HG02943 (cell line): ENCODE results near the gene SLC25A26.

Experiments used
- ATAC-seq: cut with Tn5 transposase; IDR thresholded peaks from one replicate; pipeline ENCODE4 v1.9.1; 2021; ENCODE audit warnings: mild to moderate bottlenecking, low read depth, moderate library complexity; ENCODE audit not compliant: unreplicated experiment

The SLC25A26 gene, protein sequence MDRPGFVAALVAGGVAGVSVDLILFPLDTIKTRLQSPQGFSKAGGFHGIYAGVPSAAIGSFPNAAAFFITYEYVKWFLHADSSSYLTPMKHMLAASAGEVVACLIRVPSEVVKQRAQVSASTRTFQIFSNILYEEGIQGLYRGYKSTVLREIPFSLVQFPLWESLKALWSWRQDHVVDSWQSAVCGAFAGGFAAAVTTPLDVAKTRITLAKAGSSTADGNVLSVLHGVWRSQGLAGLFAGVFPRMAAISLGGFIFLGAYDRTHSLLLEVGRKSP

DNA sequence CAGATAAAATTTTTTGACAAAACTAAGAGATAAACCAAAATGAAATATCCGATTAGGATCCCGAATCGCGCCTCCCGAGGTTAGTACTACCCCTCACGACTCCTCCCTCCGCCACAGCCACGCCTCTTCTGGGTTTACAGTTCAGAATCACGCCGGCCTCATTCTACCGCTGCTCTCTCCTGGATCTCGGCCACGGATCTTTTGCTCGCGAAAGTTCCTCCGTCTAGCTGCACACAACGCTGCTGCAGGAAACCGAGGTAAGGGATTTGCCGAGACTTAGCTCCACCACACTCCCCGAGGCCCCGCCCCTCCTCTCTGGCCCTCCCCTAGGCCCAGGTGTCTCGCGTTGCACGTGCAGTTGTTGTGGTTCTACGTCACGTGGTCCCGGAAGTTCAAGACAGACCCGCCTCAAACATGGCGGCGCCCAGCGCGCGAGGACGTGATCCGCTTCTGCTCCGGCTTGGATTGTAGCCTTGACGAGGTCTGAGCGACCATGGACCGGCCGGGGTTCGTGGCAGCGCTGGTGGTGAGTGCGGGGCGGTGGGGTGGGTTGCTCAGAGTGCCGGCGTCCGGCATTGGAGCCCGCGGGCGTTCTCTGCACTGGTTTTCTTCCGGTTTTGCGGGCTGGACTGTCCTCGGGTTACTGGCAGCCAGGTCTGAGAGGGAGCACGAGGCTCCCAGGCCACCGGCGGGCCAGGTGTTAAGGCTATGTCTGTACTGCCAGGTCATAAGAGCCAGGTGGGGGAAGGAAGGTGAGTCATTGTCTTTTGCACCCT is at the start of gene SLC25A26:
SLC25A26 (plus strand) TSS at position 400 of the 776 bp plus-strand sequence; CDS start at position 494, 94 bp downstream.
- peak; percentile 100 for ATAC-seq

DNA sequence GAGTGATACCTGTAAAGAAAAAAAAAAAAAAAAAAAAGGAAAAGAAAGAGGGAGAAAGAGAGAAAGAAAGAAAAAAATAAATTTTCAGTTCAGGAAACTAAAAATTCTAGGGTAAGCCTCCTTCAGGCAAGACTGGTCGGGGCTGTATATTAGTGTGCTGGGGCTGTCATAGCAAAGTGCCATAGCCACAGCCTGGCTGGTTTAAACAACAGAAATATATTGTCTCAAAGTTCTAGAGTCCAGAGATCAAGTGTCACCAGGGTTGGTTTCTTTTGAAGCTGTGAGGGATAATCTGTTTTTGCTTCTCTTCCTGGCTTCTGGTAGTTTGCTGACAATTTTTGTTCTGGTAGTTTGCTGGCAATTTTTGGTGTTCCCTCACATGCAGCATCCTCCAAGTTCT is 48.4 kb upstream of the SLC25A26 start:
- no peak for ATAC-seq

DNA sequence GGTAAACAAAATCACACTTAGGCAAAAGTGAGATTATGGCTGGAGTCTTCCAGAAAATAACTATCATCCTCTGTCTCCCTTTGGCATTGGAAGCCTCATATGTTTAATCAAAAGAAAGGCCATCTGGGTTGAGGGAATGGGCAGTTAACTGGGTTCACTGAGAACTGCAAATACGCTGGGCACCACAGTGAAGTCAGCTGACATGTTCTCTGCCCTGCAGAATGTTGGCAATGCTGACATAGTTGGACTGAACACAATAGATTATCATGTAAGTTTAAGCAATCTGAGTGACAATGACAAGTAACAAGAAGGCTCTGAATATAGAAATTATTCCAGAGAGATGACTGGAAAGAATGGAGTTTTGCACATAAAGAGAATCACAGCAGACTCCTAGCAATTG is 43.8 kb upstream of the SLC25A26 start:
- ATAC-seq, result no peak

DNA sequence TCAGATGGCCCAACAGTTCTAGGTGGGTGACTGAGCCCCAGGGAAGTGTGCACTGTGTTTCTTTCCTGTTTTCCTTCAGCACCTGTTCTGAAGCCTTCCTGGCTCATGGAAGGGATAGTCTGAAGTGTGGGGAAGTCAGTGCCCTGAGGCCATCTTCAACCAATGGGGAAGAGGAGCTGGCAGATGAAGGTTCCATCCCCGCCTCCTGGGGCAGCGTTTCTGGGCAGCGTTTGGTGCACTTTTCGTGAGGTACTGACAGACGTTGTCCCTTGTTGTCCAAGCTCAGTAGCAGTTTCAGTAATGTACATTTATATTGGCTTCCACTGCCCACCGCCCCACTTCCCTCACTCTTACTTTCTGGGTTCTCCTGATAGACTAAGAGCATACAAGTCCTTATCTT is 42.6 kb upstream of the SLC25A26 start:
- ATAC-seq, result no peak

DNA sequence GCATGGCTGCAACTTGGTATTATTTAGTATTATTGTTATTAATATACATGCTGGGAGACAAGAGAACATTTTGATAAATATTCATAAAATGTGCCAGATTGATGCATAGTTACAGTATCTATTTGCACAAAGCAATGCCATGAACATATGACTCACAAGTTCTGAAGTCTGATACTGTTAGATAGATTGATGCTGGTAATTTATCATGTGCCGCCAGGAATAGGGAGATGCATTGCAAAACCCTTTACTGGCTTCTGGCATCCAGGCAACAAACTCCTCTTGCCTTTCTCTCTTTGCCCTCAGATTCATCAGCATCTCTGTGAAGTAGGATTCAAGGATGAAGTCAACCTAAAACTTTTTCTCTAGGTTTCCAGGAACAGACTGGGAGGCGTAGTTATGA is 41.0 kb upstream of the SLC25A26 start:
- ATAC-seq, result no peak

DNA sequence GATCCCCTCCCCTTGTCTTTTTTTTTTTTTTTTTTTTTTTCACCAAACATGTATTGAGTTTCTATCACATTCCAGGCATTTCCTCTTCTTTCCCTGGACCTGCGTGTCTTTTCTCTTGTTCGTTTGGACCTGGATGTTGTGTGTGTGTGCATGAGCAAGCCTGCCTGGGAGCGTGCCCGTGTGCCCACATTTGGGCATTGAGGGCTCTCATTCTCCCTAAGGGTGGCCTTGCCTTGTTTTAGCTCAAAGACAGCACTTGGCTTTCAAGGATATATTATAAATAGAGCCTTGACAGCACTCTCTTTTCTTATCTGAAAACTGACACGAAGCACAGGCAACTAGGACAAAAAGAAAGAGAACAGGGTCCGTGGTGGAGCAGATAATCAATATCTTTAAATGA is 39.0 kb upstream of the SLC25A26 start:
- ATAC-seq, result no peak

DNA sequence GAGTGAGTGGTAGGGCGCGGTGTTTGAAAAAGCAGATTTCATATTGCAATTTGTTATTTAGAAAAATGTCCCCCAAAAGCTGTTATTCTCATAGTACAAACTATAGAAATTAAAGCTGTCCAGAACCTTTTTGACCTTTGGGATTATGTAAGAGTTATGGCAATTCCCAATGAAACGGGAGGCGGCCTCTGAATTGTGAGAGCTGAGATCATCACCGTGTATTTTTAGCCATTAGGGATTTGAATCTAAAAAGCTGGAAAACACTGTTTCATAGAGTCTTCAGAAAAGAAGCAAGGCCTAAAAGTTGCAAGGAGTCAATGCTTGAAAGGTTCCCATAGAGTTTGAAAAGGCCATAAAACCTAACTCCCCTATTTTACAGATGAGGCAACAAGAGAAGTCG is 38.6 kb upstream of the SLC25A26 start:
- no peak for ATAC-seq

DNA sequence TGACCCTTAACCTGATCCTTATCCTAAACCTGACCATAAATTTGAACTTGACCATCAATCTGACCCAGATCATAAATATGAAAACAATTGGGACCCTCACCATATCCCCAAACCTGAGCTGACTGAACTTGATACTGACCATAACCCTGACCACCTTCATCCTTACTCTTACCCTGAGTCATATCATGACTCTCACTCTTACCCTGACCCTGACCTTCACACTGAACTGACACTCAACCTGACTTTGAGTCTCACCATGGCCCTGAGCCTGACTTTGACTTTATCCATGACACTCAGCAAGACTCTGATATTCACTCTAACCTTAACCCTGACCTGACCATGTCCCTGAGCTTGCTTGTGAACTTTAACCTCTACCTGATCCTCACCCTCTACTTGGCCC is 34.3 kb upstream of the SLC25A26 start:
- ATAC-seq, result no peak

DNA sequence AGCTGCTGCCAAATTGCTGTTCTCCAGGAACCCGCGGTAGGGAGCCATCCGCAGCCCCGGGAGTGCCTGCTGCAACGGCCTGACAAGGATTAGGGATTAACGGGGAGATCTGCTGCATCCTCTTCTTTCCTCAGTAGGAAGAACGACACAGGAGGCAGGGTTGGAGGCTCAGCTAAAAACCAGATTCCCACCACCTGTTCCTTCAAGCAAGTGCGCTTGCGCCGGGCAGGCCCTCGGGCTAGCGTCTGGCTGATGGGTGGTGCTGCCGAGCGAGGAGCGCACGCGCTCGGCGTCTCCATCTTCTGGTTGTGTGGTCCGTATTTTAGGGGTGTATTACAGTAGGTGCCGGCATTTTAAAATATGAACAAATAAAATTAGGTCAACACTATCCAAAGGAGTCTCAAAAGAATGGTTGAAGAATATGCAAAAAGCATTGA is 25.4 kb upstream of the SLC25A26 start:
- no peak for ATAC-seq

DNA sequence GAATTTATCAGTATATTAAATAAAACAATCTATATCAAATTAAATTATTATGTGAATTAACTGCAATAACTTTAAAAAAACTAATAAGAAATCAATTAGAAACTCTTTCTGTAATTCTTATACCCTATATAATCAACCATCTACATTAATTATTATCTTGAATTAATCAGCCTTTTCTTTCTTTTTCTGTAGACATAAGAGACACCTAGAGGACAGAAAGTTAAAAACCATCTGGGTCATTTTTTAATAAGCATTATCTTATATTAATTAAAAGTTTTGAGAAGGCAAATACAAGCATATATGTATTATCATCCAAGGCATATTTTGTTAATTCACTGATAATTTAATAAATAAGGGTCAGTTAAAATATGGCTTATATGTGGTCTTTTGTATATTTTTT is 24.2 kb upstream of the SLC25A26 start:
- no peak for ATAC-seq

DNA sequence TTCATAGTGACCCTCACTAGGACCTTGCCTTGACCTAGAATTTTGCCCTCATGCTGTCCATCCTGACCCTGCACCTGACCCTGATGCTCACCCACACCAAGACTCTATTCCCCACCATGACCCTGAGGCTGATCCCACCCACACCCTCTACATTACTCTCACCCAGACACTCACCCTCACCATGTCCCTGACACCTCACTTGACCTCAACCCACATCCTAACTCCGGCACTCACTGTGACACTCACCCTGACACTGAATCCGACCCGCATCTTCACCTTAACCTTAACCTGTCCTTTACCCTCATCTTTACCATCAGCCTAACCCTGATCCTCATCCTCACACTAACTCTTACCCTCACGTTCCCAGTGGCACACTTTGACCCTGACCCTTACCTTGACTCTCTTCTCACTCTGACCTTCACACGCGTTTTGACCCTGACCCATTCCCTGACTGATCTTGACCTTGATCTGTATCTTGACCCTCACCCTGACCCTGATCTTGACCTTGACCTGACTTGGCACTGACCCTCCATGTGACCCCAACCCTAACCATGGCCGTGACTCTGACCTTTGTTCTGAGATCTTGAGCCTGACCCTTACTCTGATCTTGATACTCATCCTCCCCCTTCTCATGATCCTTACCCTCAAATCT is 22.2 kb upstream of the SLC25A26 start:
- ATAC-seq, result no peak

DNA sequence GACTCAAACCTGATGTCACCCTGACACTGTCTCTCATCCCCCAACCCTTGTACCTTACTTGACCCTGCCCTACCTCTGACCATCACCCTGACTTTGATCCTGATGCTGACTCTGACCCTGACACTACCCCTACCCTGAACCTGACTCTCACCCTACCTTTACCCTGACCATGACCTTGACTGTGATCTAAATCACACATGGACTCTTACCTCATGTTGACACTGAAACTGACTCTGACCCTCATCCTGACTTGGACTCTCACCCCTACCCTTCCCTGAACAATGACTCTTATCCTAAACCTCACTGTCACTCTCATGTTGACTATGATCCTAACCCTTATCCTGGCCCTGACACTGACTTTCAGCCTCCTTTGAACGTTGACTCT is 21.7 kb upstream of the SLC25A26 start:
- no peak for ATAC-seq

DNA sequence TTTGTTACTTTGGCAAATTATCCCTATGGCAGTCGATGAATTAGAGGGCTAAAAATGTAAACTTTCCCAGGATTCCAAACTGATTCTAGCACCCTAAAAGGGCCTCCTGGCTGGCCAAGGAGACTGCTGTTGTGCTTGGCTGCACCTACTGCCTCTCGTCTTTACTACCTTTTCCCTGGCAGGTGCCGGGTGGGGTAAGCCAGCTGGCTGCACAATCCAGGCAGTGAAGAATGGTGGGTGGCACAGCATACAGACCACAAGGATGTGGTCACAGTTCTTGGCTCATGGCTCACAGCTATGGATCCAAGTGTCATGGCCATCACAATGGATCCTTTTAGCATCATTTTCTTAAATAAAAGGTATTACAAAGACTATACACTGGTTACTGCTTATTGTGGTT is 20.7 kb upstream of the SLC25A26 start:
- ATAC-seq, result no peak

DNA sequence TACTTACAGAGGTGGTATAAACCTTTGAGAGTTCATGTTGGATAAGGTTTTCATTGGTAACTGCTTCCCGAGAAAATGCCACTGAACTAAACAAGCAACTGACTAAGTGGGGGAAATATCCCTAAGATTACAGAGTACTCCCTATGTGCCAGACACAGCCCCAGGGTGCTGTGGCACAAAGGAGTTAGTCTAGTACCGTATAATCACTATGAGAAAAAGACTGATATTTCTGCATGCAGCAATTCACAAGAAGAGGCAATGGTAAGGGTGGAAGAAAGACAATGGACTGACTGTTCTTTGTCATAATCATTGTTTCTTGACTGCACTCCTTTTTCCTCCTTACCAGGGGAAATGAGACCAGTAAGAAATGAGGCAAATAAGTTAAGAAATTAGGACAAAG is 20.0 kb upstream of the SLC25A26 start:
- no peak for ATAC-seq

DNA sequence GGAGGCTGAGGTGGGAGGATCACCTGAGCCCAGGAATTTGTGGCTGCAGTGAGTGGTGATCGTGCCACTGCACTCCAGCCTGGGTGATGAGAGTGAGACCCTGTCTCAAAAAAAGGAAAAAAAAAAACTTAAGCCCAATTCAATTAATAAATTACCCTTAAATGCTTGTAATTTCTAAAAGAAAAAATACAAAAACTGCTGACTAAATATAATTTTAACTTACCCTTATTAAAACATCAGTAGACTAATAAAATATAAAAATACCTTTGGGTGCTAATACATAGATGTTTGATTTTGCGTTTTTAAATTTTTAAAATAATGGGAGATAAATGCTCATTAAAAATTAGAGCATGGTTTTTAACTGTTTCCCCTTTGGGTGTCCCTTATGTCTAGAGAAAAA is 17.5 kb upstream of the SLC25A26 start:
- ATAC-seq, result no peak

DNA sequence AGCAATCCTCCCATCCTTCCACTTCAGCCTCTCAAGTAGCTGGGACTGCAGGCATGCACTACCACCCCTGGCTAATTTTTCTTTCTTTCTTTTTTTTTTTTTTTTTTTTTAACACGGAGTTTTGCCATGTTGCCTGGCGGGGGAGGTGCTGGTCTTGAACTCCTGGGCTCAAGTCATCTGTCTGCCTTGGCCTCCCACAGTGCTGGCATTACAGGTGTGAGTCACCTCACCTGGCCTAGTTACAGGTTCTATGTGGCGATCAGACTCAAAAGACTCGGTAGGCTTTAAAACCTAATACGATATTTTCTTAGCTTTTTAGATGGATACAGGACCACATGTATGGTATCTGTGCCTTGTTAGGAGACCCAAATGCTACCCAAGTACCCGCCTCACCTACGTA is 14.0 kb upstream of the SLC25A26 start:
- no peak for ATAC-seq

DNA sequence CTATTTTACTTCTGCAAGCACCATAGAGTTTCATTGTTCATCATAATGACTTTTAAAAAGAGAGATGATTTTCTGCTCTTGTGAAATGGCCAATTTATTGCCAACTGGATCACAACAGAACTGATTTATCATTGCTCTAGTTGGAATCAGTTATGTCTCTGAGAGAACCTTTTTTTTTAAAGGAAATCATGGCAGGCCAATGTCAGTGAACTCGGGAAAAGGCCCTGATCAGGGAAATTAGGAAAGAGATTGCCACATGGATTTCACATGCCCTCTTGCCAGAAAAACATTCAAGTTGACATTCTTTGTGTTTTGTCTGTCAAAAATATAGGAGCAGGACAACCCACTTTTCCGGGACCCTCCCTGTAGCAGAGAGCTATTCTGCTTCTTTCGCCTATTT is 12.6 kb upstream of the SLC25A26 start:
- no peak for ATAC-seq

DNA sequence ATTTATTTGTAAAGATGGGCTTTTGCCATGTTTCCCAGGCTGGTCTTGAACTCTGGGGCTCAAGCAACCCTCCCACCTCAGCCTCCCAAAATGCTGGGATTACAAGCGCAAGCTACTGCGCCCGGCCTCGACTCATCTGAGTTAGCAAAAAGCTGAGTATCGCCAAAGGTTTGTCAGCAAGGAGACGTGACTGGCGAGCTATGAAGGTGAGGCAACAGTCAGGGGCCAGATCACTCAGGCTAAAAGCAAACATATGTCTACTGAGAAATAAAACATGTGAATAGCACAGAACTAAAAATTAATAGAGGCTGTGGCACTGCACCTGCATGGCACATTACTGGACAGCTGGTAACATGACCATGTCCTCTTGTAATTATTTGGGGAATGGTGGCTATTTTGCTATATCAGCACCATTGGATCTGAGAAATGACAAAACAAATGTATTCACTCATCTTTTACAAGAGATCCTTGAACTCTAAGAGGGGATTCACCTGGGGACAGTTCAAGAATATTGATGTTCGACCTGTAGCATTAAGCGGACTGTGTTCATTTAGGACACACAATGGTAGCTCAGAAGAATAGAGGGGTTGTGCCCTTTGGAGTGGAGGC is 10.0 kb upstream of the SLC25A26 start:
- no peak for ATAC-seq

DNA sequence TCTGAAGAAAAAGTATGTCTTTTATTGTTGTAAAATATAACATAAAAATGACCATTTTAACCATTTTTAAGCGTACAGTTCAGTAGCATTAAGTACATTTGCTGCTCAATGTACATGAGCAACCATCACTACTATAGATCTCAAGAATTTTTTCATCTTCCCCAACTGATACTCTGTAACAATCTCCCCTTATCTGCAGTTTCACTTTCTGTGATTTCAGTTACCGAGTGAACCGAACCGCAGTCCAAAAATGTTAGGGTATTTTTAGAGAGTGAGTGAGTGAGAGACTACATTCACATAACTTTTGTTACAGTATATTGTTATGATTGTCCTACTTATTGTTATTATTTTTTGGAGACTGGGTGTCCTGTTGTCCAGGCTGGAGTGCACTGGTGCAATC is 9.0 kb upstream of the SLC25A26 start:
- ATAC-seq, result no peak

DNA sequence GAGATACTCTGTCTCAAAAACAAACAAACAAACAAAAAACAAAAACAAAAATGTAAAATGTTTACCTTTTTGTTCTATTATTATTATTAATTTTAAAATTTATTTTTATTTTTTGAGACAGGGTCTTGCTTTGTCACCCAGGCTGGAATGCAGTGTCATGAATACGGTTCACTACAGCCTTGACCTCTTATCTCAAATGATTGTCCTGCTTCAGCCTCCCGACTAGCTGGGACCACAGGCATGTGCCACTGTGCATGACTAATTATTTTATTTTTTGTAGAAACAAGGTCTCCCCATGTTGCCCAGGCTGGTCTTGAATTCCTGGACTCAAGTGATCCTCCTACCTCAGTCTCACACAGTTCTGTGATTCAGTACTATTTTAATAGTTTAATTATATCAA is 5.7 kb upstream of the SLC25A26 start:
- no peak for ATAC-seq

DNA sequence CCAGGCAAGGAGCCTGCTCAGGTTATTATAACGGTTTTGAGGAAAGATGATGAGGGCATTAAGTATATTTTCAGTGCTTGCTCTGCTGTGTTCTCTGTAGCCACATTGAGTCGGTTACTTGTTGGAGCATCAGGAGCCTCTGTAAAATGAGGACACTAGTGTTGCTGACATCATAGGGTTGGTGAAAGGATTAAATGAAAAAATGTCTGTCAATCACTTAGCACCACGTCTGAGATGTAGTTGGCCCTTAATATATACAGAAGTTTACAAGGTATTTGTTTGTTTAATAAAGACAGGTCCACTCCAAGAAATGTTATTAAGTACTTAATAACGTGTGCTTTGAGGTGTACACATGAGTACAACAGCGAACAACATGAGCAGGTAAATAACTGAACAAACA is 735 bp upstream of the SLC25A26 start:
- no peak for ATAC-seq
